Measurements from ENCODE around the gene SLC22A3. TPM values are rescaled to one million over a fixed set of nuclear protein-coding genes. Genes with fewer than 3 reads are reported as not detected.

SLC22A3 gene
- total RNA-seq, 3 donors from 2014 or later (not counting 1 experiment from before 2014, with no cell fraction given): not detected

DNA sequence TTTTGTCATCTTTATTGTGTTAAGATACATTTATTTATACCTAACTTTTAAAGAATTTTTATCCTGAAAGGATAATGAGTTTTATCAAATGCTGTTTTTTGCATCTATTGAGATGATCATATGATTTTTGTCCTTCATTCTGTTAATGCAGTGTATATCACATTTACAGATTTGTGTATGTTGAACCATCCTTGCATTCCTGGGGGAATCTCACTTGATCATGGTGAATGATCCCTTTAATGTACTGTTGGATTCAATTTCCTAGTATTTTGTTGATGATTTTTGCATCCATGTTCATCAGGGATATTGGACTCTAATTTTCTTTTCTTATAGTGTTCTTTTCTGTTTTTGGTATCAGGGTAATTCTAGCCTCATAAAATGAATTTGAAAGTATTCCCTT, 38.5 kb upstream of the SLC22A3 start:
- no peak overlapping the region for H3K27ac ChIP-seq (ENCODE audit: low read length)
- peaks cover 10% of the 10 kb centered on the region for H3K9me3 ChIP-seq (ENCODE audit: control insufficient read depth, insufficient read depth, low read length)
- DNase-seq: no peak
- ATAC-seq: no peak
- H3K27ac Mint-ChIP-seq: no peak overlapping the region
- intact Hi-C loops (cut with micrococcal nuclease): no loop called here
- H3K9me3 Mint-ChIP-seq: peaks cover 15 to 18% of the 10 kb centered on the region in 2 donors
- no peaks in the 10 kb centered on the region for H3K4me1 Mint-ChIP-seq
- H3K36me3 ChIP-seq (ENCODE audit: control insufficient read depth, insufficient read depth, low read length): no peaks in the 10 kb centered on the region
- TF ChIP-seq, protein P1, sequence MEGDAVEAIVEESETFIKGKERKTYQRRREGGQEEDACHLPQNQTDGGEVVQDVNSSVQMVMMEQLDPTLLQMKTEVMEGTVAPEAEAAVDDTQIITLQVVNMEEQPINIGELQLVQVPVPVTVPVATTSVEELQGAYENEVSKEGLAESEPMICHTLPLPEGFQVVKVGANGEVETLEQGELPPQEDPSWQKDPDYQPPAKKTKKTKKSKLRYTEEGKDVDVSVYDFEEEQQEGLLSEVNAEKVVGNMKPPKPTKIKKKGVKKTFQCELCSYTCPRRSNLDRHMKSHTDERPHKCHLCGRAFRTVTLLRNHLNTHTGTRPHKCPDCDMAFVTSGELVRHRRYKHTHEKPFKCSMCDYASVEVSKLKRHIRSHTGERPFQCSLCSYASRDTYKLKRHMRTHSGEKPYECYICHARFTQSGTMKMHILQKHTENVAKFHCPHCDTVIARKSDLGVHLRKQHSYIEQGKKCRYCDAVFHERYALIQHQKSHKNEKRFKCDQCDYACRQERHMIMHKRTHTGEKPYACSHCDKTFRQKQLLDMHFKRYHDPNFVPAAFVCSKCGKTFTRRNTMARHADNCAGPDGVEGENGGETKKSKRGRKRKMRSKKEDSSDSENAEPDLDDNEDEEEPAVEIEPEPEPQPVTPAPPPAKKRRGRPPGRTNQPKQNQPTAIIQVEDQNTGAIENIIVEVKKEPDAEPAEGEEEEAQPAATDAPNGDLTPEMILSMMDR (IDR thresholded peaks at IDR 0.05): no peak
- H3K4me3 Mint-ChIP-seq: no peak overlapping the region
- H3K36me3 Mint-ChIP-seq: peaks cover 33% of the 10 kb centered on the region
- no peaks in the 10 kb centered on the region for H3K4me1 ChIP-seq (ENCODE audit: control insufficient read depth, insufficient read depth, low read length)
- no peaks in the 10 kb centered on the region for H3K27me3 ChIP-seq (ENCODE audit: control insufficient read depth, insufficient read depth, low read length)
- no peak overlapping the region for H3K4me3 ChIP-seq (ENCODE audit: low read length)
- peaks cover 9 to 10% of the 10 kb centered on the region in 2 donors for H3K27me3 Mint-ChIP-seq (ENCODE audit: low read depth in 2 of 2)

- H3K4me3 Mint-ChIP-seq: no peak overlapping the region
- no peak for DNase-seq
- ATAC-seq: no peak
- Histone ChIP-seq H3K9me3 (ENCODE audit: control insufficient read depth, insufficient read depth, low read length) (peaks cover 10% of the 10 kb centered on the region), H3K27me3 (ENCODE audit: control insufficient read depth, insufficient read depth, low read length) (peaks cover 2% of the 10 kb centered on the region), H3K36me3 (ENCODE audit: control insufficient read depth, insufficient read depth, low read length) (no peaks in the 10 kb centered on the region), H3K4me3 (ENCODE audit: low read length) (no peak overlapping the region), H3K27ac (ENCODE audit: low read length) (no peak overlapping the region), H3K4me1 (ENCODE audit: control insufficient read depth, insufficient read depth, low read length) (no peaks in the 10 kb centered on the region)
- intact Hi-C loops (cut with micrococcal nuclease): no loop called here
- no CpG with 5 or more reads among the region's 2 CpGs for WGBS (ENCODE audit: insufficient coverage)
- peaks cover 15 to 21% of the 10 kb centered on the region in 2 donors for H3K9me3 Mint-ChIP-seq
- peaks cover 33% of the 10 kb centered on the region for H3K36me3 Mint-ChIP-seq
- peaks cover 5 to 7% of the 10 kb centered on the region in 2 donors for H3K27me3 Mint-ChIP-seq (ENCODE audit: low read depth in 2 of 2)
- H3K4me1 Mint-ChIP-seq: no peaks in the 10 kb centered on the region
- no peak overlapping the region for H3K27ac Mint-ChIP-seq
- TF ChIP-seq, protein P1 (IDR thresholded peaks at IDR 0.05): no peak
Measured at GRCh38 chr6:160312900-160313299, 35.3 kb upstream of the SLC22A3 start.

DNA sequence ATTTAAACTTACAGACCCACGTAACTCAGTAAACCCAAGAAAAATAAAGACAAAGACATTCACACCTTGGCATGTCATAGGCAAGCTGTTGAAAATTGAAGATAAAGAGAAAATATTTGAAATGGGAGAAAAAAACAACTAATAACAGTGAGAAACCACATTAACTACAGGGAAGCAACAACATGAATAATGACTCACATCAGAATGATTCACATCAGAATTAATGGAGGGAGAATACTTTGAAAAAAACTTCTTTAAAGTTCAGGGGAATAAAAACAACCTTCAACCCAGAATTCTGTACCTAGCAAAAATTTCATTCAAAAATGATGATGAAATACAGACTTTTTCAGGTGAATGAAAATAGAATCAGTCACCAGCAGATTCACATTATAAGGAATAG, 32.9 kb upstream of the SLC22A3 start:
- peaks cover 10 to 17% of the 10 kb centered on the region in 2 donors for H3K27me3 Mint-ChIP-seq (ENCODE audit: low read depth in 2 of 2)

GRCh38 chr6:160316261-160316660, 31.9 kb upstream of the SLC22A3 start:
- TF ChIP-seq, protein P1 (IDR thresholded peaks at IDR 0.05): no peak
- Histone ChIP-seq H3K4me1 (ENCODE audit: control insufficient read depth, insufficient read depth, low read length) (no peaks in the 10 kb centered on the region), H3K9me3 (ENCODE audit: control insufficient read depth, insufficient read depth, low read length) (peaks cover 10% of the 10 kb centered on the region), H3K4me3 (ENCODE audit: low read length) (no peak overlapping the region), H3K27ac (ENCODE audit: low read length) (no peak overlapping the region), H3K27me3 (ENCODE audit: control insufficient read depth, insufficient read depth, low read length) (peaks cover 2% of the 10 kb centered on the region), H3K36me3 (ENCODE audit: control insufficient read depth, insufficient read depth, low read length) (no peaks in the 10 kb centered on the region)
- ATAC-seq: no peak
- intact Hi-C loops (cut with micrococcal nuclease): no loop called here
- no peak overlapping the region for H3K4me3 Mint-ChIP-seq
- peaks cover 10 to 12% of the 10 kb centered on the region in 2 donors for H3K27me3 Mint-ChIP-seq (ENCODE audit: low read depth in 2 of 2)
- peaks cover 20% of the 10 kb centered on the region for H3K36me3 Mint-ChIP-seq
- no peak overlapping the region for H3K27ac Mint-ChIP-seq
- H3K9me3 Mint-ChIP-seq: peaks cover 10 to 16% of the 10 kb centered on the region in 2 donors
- no peaks in the 10 kb centered on the region for H3K4me1 Mint-ChIP-seq
- no peak for DNase-seq

More for the DNA sequence above, 32.9 kb upstream of the SLC22A3 start:
- Histone ChIP-seq H3K27ac (ENCODE audit: low read length) (no peak overlapping the region), H3K4me3 (ENCODE audit: low read length) (no peak overlapping the region), H3K27me3 (ENCODE audit: control insufficient read depth, insufficient read depth, low read length) (peaks cover 2% of the 10 kb centered on the region), H3K9me3 (ENCODE audit: control insufficient read depth, insufficient read depth, low read length) (peaks cover 10% of the 10 kb centered on the region), H3K36me3 (ENCODE audit: control insufficient read depth, insufficient read depth, low read length) (no peaks in the 10 kb centered on the region), H3K4me1 (ENCODE audit: control insufficient read depth, insufficient read depth, low read length) (no peaks in the 10 kb centered on the region)
- no peak for ATAC-seq
- intact Hi-C loops (cut with micrococcal nuclease): no loop called here
- no peak overlapping the region for H3K4me3 Mint-ChIP-seq
- H3K4me1 Mint-ChIP-seq: no peaks in the 10 kb centered on the region
- no CpG with 5 or more reads among the region's 1 CpG for WGBS (ENCODE audit: insufficient coverage)
- H3K36me3 Mint-ChIP-seq: peaks cover 26% of the 10 kb centered on the region
- TF ChIP-seq, protein P1 (IDR thresholded peaks at IDR 0.05): no peak
- H3K9me3 Mint-ChIP-seq: peaks cover 15 to 19% of the 10 kb centered on the region in 2 donors
- H3K27ac Mint-ChIP-seq: no peak overlapping the region
- no peak for DNase-seq
